GM12892 (cell line): Measurements from ENCODE around the gene PADI2.

ENCODE experiments used
- POLR2A ChIP-seq: IDR thresholded peaks from 2 replicates; pipeline ENCODE4 v1.6.1; 2011; ENCODE audit warnings: low read depth, low read length, control low read depth
- TAF1 ChIP-seq: IDR thresholded peaks from 2 replicates; pipeline ENCODE4 v1.6.1; 2011; ENCODE audit warnings: low read depth, mild to moderate bottlenecking, control low read depth, low read length, borderline replicate concordance

GRCh38 chr1:17145648-17146047, 26.4 kb upstream of the PADI2 start:
- TF ChIP-seq TAF1 (no peak), POLR2A (no peak)
